Vagina (tissue), 2 donors: ENCODE results near the gene GSTM4. TPM values are rescaled to one million over a fixed set of nuclear protein-coding genes. Genes with fewer than 3 reads are reported as not detected.

Experiments
- DNase-seq, 2 donors: peaks; one replicate each; pipeline ENCODE4 v3.0.0-alpha.2; 2017; ENCODE audit errors: extremely low spot score in 2 of 2
- H3K27ac ChIP-seq: fragments of 200-600 bp; sonication (generic); one replicate; pipeline ENCODE4 v1.5.1; 2019
- H3K27me3 ChIP-seq: fragments of 200-600 bp; sonication (generic); one replicate; pipeline ENCODE4 v1.5.1; 2019
- H3K36me3 ChIP-seq, 2 donors: fragments of 200-600 bp; sonication (generic); one replicate each; pipeline ENCODE4 v1.5.1; 2017 to 2019
- H3K4me1 ChIP-seq: fragments of 200-600 bp; sonication (generic); one replicate; pipeline ENCODE4 v1.5.1; 2019
- H3K4me3 ChIP-seq, 2 donors: fragments of 200-600 bp; sonication (generic); 1 replicate in 1 of 2; 2 replicates in 1 of 2; pipeline ENCODE4 v1.5.1; 2016 to 2019
- H3K9me3 ChIP-seq: fragments of 200-600 bp; sonication (generic); one replicate; pipeline ENCODE4 v1.5.1; 2019
- POLR2A ChIP-seq, 2 donors: fragments of 450-650 bp; IDR thresholded peaks; one replicate each; pipeline ENCODE4 v1.6.1; 2017; ENCODE audit warnings: antibody characterized with exemption in 2 of 2, mild to moderate bottlenecking in 2 of 2, moderate library complexity in 2 of 2
- POLR2AphosphoS5 ChIP-seq, 2 donors: sonication (generic); formaldehyde crosslinking; IDR thresholded peaks; one replicate each; pipeline ENCODE4 v1.9.0; 2017; ENCODE audit warnings: antibody characterized with exemption in 2 of 2, mild to moderate bottlenecking in 2 of 2, low read depth in 1 of 2; ENCODE audit not compliant: insufficient read depth in 1 of 2
- intact Hi-C: fragments of 100-400 bp; cut with DNase I; formaldehyde crosslinking; loops from one replicate; pipeline ENCODE4 v1.15.1; 2023
- total RNA-seq: library from RNA; depleted of rRNA; stranded (reverse); fragments of >200 nt; gene quantifications from one replicate; pipeline ENCODE4 v1.2.3, GENCODE V29; 2016
- TF ChIP-seq, protein P1 (sequence below), 3 experiments: fragments of 450-650 bp in 2 of 3; fragments of 200-600 bp in 1 of 3; sonication (generic) in 1 of 3; IDR thresholded peaks; one replicate each; pipeline ENCODE4 v1.5.1; 2017 to 2019; ENCODE audit warnings: antibody characterized with exemption in 3 of 3, mild to moderate bottlenecking in 2 of 3, moderate library complexity in 2 of 3

GSTM4 gene
- total RNA-seq, 1 donor from 2014 or later: 36.1 TPM

DNA sequence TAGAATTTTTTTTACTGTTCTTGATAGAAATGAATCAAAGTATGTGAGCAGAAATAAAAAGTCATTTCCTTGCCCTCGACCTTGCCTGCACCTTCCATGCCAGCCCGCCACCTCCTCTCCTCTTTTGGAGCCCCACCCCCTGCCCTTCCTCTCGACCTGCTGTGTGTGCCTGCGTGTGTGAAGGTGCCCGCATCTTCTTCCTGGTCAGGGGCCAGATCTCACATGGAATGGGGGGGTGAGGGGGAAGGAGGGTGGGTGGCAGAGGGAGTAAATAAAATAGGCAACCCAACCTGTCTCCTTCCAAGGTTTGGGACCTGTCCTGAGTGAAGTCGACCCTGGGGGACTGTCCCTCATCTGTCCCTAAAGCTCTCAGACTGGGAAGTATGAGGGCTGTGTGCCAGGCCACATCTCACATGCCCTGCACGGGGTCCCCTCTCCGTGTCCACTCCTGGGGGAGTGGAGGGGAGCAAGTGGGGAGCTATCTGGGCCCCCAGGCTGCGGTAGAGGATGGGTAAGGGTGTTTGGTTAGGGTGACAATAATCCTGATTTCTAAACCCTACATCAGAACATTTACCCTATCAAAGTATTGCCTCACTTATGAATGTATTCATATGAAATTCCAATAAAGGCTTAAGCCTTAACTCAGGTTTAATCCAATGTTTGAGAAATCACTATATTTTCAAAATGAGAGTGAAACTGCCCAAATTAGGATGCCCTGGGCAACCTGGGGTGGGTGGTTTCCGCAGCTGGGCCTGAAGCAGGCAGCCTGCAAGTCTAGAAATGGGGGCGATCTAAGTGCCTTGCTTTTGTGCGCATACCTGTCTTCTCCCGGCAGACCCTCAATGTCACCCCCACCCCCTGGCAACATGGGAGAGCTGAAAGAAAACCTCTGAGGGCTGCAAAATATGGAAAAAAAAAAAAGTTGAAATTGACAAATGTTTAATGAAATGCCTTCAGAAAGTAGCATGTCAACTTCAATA, 20.8 kb upstream of the GSTM4 start:
- DNase-seq: peak; percentile 74 to 81
- peaks cover 43% of the 10 kb centered on the region for H3K4me1 ChIP-seq
- H3K27me3 ChIP-seq: no peaks in the 10 kb centered on the region
- no peaks in the 10 kb centered on the region for H3K9me3 ChIP-seq
- no peak overlapping the region for H3K4me3 ChIP-seq
- intact Hi-C loops: loop anchor here (10.0 kb wide), 1 partner anchor 350 kb away; the partner anchor contains the start of gene AHCYL1
- H3K27ac ChIP-seq: peak overlapping the region; percentile 67
- peaks cover 0 to 13% of the 10 kb centered on the region in 2 donors for H3K36me3 ChIP-seq
- no peak for TF ChIP-seq POLR2AphosphoS5 (IDR thresholded peaks at IDR 0.05; ENCODE audit: insufficient read depth in 1 of 2, low read depth in 1 of 2)
- TF ChIP-seq, protein P1, sequence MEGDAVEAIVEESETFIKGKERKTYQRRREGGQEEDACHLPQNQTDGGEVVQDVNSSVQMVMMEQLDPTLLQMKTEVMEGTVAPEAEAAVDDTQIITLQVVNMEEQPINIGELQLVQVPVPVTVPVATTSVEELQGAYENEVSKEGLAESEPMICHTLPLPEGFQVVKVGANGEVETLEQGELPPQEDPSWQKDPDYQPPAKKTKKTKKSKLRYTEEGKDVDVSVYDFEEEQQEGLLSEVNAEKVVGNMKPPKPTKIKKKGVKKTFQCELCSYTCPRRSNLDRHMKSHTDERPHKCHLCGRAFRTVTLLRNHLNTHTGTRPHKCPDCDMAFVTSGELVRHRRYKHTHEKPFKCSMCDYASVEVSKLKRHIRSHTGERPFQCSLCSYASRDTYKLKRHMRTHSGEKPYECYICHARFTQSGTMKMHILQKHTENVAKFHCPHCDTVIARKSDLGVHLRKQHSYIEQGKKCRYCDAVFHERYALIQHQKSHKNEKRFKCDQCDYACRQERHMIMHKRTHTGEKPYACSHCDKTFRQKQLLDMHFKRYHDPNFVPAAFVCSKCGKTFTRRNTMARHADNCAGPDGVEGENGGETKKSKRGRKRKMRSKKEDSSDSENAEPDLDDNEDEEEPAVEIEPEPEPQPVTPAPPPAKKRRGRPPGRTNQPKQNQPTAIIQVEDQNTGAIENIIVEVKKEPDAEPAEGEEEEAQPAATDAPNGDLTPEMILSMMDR (IDR thresholded peaks at IDR 0.05): no peak
- TF ChIP-seq POLR2A (IDR thresholded peaks at IDR 0.05): no peak

DNA sequence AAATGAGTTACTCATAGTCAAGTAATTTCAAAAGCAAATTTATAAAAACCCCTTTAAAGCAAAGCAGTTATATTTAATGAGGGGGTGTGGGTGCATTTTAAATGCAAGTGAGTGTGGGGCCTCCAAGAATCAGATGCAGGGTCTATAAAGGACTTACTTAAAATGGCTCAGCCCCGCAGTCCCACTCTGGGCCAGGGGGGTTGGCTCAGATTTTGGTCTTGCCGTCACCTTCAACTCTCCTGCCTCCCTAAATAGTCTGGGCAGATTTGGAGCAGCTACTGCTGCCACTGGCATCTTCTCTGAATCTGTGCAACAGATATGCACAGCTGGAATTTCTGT, 20.1 kb upstream of the GSTM4 start:
- no peak overlapping the region for H3K4me3 ChIP-seq
- peak overlapping the region; percentile 67 for H3K27ac ChIP-seq
- intact Hi-C loops: loop anchor here (10.0 kb wide), 1 partner anchor 349 kb away; the partner anchor contains the start of gene AHCYL1
- peak in 1 of 2 donors; percentile 55 for DNase-seq
- peaks cover 0 to 9% of the 10 kb centered on the region in 2 donors for H3K36me3 ChIP-seq
- TF ChIP-seq POLR2AphosphoS5 (IDR thresholded peaks at IDR 0.05; ENCODE audit: insufficient read depth in 1 of 2, low read depth in 1 of 2) (no peak), POLR2A (IDR thresholded peaks at IDR 0.05) (no peak)
- TF ChIP-seq, protein P1 (IDR thresholded peaks at IDR 0.05): no peak
- H3K27me3 ChIP-seq: no peaks in the 10 kb centered on the region
- H3K9me3 ChIP-seq: no peaks in the 10 kb centered on the region
- H3K4me1 ChIP-seq: peaks cover 49% of the 10 kb centered on the region

DNA sequence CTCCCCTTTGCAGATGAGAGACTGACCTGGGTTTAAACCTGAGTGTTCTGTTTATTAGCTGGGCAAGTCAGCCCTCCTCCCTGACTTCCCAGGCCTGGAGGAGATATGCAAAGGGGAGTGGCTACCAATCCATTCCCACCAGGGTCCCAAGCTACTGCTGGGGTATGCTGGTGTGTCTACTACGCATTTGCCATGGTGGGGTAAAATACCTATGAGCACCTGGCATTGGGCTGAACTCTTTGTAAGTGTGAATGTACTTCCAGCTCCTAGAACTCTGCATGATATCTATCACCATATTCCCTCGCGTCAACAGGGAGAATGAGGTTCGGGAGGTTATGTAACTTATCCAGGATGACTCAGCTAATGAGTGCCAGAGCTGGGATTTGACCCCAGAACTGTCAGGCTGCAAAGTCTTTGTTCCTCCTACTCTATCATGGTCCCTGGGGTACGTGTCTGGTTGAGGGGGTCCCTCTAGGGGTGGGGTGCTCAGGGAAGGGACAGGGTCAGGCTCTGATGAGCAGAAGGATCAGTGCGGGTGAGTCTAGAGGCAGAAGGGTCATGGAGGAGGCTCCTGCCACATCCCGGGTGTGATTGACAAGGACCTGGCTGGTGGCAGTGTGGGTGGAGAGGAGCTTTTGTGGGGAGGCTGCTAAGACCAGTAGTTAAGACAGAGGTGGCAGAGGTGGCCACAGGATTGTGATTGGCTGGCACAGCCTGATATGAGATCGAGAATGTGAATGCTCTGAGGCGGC, 19.5 kb upstream of the GSTM4 start:
- no peaks in the 10 kb centered on the region for H3K9me3 ChIP-seq
- no peak overlapping the region for H3K4me3 ChIP-seq
- H3K27ac ChIP-seq: peak overlapping the region; percentile 67
- H3K36me3 ChIP-seq: peaks cover 0 to 4% of the 10 kb centered on the region in 2 donors
- peak; percentile 70 to 86 for DNase-seq
- H3K27me3 ChIP-seq: no peaks in the 10 kb centered on the region
- H3K4me1 ChIP-seq: peaks cover 48% of the 10 kb centered on the region
- TF ChIP-seq, protein P1 (IDR thresholded peaks at IDR 0.05): no peak
- no peak for TF ChIP-seq POLR2A (IDR thresholded peaks at IDR 0.05)
- peak in 1 of 2 donors; percentile 28 for TF ChIP-seq POLR2AphosphoS5 (IDR thresholded peaks at IDR 0.05; ENCODE audit: insufficient read depth in 1 of 2, low read depth in 1 of 2)
- intact Hi-C loops: loop anchor here (10.0 kb wide), 1 partner anchor 348 kb away; the partner anchor contains the start of gene AHCYL1

DNA sequence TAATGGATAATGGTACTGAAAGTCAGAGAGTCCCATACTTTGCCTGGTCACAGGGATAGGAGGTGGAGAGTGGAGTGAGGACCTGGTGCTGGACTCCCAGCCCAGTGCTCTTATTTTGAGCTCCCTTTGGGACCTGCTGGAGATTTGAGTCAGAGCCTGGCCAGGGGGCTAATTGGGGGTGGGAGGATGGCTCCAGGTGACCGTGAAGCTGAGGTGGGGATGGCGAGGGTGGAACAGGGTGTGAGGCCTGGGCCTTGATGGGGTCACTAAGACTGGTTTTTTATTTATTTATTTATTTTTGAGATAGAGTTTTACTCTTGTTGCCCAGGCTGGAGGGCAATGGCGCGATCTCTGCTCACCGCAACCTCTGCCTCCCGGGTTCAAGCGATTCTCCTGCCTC, 18.5 kb upstream of the GSTM4 start:
- intact Hi-C loops: loop anchor here (10.0 kb wide), 1 partner anchor 347 kb away; the partner anchor contains the start of gene AHCYL1
- Histone ChIP-seq H3K27me3 (no peaks in the 10 kb centered on the region), H3K4me3 (no peak overlapping the region), H3K36me3 (no peaks in the 10 kb centered on the region), H3K27ac (no peak overlapping the region), H3K4me1 (peaks cover 37% of the 10 kb centered on the region), H3K9me3 (no peaks in the 10 kb centered on the region)
- DNase-seq: peak; percentile 40 to 71
- TF ChIP-seq POLR2A (IDR thresholded peaks at IDR 0.05) (no peak), POLR2AphosphoS5 (IDR thresholded peaks at IDR 0.05; ENCODE audit: insufficient read depth in 1 of 2, low read depth in 1 of 2) (no peak)
- TF ChIP-seq, protein P1 (IDR thresholded peaks at IDR 0.05): no peak
